ENCODE data around the gene HIPK1.
"Not testable (repeated sequence)": the region's sequence is repeated elsewhere in the genome, so short reads cannot be mapped to it uniquely, and the experiment has no call there.

HIPK1 gene

GRCh38 chr1:113943028-113943811 lies 14.1 kb downstream of the HIPK1 start:
- H3K4me3 ChIP-seq (replicated peaks; ENCODE audit: low read depth, low read length), result no peak overlapping the region
- DNase-seq (ENCODE audit: extremely low read depth, low read depth), result no peak
- TF ChIP-seq, protein P1, sequence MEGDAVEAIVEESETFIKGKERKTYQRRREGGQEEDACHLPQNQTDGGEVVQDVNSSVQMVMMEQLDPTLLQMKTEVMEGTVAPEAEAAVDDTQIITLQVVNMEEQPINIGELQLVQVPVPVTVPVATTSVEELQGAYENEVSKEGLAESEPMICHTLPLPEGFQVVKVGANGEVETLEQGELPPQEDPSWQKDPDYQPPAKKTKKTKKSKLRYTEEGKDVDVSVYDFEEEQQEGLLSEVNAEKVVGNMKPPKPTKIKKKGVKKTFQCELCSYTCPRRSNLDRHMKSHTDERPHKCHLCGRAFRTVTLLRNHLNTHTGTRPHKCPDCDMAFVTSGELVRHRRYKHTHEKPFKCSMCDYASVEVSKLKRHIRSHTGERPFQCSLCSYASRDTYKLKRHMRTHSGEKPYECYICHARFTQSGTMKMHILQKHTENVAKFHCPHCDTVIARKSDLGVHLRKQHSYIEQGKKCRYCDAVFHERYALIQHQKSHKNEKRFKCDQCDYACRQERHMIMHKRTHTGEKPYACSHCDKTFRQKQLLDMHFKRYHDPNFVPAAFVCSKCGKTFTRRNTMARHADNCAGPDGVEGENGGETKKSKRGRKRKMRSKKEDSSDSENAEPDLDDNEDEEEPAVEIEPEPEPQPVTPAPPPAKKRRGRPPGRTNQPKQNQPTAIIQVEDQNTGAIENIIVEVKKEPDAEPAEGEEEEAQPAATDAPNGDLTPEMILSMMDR (IDR thresholded peaks at IDR 0.05; ENCODE audit: low read depth, low read length, missing control alignments), result no peak

DNA sequence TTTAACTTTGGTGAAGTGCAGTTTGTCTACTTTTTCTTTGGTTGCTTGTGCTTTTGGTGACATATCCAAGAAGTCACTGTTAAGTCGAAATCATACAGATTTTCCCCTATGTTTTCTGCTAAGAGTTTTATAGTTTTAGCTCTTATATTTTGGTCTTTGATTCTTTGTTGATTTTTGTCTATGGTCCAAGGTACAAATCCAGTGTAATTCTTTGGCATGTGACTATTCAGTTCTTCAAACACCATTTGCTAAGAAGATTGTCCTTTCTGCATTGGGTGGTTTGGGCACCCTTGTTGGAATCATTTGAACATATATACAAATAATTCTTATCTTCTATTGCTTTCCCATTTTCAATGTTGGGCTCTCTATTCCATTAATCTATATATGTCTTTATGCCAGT lies 16.2 kb downstream of the HIPK1 start:
- DNase-seq (ENCODE audit: extremely low read depth, low read depth), result no peak
- no peak overlapping the region for H3K4me3 ChIP-seq (replicated peaks; ENCODE audit: low read depth, low read length)
- TF ChIP-seq, protein P1 (IDR thresholded peaks at IDR 0.05; ENCODE audit: low read depth, low read length, missing control alignments), result no peak

GRCh38 chr1:113946112-113946511 lies 17.0 kb downstream of the HIPK1 start:
- no peak overlapping the region for H3K4me3 ChIP-seq (replicated peaks; ENCODE audit: low read depth, low read length)
- no peak for DNase-seq (ENCODE audit: extremely low read depth, low read depth)
- TF ChIP-seq, protein P1 (IDR thresholded peaks at IDR 0.05; ENCODE audit: low read depth, low read length, missing control alignments), result no peak

DNA sequence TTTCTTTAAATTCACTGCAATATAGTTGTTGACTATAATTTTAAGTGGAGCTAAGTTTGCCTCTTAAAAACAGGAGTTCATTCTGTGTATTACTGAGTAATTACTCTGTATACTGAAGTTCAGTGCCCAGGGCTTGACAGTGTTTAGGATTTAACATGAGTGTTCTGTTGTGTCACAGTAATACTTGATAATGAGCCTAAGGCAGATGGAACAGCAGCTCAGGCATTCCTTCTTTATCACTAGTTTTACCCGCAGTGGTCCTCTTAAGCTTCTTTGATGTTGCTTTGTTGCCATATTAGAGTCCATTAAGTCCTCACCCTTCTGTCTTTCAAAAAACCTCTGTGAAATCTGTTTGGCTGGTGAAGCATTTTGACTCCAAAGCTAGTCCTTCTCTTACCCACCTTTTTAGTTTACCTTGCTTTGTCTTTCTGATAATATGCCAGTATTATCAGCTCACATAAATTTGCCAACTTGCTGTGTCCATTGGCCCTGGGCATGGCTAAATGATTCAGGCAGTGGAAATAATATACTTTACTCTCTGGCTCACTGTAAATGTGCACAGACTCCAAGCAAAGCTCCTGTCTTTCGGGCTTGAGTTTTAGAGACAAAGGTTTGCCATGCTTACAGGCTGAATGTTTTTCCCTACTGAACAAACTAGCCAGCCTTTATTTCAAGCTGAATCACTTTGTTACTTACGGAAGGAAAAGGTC lies 17.7 kb downstream of the HIPK1 start:
- TF ChIP-seq, protein P1 (IDR thresholded peaks at IDR 0.05; ENCODE audit: low read depth, low read length, missing control alignments), result no peak
- H3K4me3 ChIP-seq (replicated peaks; ENCODE audit: low read depth, low read length), result no peak overlapping the region
- DNase-seq (ENCODE audit: extremely low read depth, low read depth), result no peak

DNA sequence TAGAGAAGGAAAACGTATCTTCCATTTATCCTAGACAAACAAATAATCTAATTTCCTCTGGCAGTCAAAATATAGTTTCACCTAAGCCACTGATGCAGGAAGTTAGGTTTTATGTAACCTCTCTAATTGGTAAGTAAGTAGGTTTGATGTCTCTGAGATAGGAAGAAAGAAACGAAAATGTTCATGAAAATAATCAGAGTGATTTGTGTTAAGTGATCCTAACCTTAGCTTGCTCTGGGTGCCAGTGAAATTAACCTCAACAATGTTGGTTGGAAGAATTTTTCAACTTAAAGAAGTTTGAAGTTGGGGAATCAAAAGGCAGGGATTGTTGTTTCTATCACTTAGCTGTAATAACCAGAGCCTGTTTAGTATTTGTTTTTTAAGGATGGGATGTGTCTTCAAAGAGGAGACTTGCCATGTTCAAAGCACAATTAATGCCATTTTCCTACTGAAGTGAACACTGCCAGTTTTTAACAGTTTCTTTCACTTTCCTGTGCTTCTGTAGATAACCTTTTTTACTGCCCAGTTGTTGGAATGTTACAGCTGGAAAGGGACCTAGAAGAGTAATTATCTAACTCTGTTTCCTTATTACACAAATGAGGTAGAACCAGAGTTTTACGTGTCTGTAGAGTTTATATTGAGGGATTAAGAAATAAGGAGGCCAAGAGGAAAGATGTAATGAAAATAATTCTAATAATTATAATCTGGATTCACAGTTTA lies 18.4 kb downstream of the HIPK1 start:
- TF ChIP-seq, protein P1 (IDR thresholded peaks at IDR 0.05; ENCODE audit: low read depth, low read length, missing control alignments), result no peak
- DNase-seq (ENCODE audit: extremely low read depth, low read depth), result no peak
- H3K4me3 ChIP-seq (replicated peaks; ENCODE audit: low read depth, low read length), result no peak overlapping the region

DNA sequence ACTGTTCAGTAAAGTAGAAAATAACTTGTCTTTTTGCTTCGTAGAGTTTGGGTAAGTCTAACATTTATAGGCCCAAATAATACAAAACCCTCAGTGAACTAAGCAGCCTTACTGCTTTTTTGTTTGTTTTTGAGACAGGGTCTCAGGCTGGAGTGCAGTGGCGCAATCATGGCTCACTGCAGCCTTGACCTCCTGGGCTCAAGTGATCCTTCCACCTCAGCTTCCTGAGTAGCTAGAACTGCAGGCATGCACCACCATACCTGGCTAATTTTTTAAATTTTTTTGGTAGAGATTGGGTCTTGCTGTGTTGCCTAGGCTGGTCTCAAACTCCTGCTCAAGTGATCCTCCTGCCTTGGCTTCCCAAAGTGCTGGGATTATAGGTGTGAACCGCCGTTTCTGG lies 19.0 kb downstream of the HIPK1 start:
- not testable (repeated sequence) for DNase-seq (ENCODE audit: extremely low read depth, low read depth); H3K4me3 ChIP-seq (replicated peaks; ENCODE audit: low read depth, low read length)

- no peak for DNase-seq (ENCODE audit: extremely low read depth, low read depth)
- H3K4me3 ChIP-seq (replicated peaks; ENCODE audit: low read depth, low read length), result no peak overlapping the region
- TF ChIP-seq, protein P1 (IDR thresholded peaks at IDR 0.05; ENCODE audit: low read depth, low read length, missing control alignments), result peak; percentile 34
Measured at GRCh38 chr1:113949007-113949406, 19.9 kb downstream of the HIPK1 start.
